GM18951 (cell line): ENCODE data around the gene COX5B.

Source experiments
- POLR2A ChIP-seq: IDR thresholded peaks from 4 replicates; pipeline ENCODE4 v1.6.1; 2011; ENCODE audit warnings: mild to moderate bottlenecking; ENCODE audit not compliant: insufficient read length, insufficient read depth; ENCODE audit errors: extremely low read depth
- in situ Hi-C: fragments of 300-500 bp; cut with MboI; formaldehyde crosslinking; loops from one replicate; pipeline ENCODE4 v1.12.0; 2022; ENCODE audit warnings: low sequenced_read_pairs, mixed read lengths, inconsistent platforms; ENCODE audit not compliant: unreplicated experiment

The COX5B gene

DNA sequence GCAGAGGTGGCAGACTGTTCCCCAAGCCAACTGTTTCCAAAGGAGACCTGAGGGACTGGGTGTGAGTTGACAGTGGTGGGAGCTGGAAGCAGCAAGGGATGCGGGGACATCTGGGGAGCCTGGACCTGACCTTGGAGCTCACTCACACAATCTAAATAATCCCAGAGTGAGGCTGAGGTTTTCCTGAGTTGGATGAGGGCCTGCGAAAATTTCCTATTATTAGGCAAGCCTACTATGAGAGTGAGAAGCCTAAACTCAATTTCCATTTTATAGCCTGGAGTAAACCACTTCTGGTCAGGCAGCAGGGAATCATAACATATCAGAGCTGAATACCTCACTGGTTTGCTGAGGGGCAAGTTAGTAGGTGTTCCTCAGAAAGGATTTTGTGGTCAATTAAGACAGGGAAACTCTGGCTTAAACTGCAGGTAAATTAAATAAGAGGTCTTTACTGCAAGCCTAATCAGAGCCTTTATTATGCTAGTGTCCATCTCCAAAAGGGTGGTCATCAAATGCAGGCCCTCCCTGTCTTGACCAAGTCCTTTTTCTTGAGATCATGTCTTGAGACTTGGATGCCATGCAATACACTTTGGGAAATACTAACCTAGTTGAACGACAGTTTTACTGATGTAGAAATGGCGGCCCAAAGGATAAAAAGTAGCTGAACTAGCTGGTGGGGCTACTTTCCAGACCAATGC, 1.7 kb upstream of the COX5B start:
- in situ Hi-C loops: no loop called here
- no peak for TF ChIP-seq POLR2A

GRCh38 chr2:97645112-97645694, 659 bp upstream of the COX5B start:
- in situ Hi-C loops: no loop called here
- TF ChIP-seq POLR2A: no peak

GRCh38 chr2:97646977-97647376, 1.1 kb downstream of the COX5B start:
- in situ Hi-C loops: no loop called here
- TF ChIP-seq POLR2A: no peak

DNA sequence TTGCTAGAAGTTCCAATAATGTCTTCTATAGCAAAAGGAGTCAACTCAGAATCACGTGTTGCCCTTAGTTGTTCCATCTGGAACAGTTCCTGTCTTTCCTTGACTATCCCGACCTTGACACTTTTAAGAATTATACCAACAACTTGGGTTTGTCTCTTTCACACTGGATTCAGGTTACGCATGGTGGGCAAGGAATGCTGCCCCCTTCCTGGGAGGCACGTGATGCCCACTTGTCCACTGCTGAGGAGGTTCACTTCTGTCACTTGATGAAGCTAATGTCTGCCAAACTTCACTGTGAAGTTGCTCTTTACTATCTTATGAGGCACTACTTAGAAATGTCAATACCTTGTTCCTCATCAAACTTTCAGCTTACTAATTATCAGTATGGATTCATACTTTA, 5.3 kb downstream of the COX5B start:
- TF ChIP-seq POLR2A: no peak
- in situ Hi-C loops: no loop called here

DNA sequence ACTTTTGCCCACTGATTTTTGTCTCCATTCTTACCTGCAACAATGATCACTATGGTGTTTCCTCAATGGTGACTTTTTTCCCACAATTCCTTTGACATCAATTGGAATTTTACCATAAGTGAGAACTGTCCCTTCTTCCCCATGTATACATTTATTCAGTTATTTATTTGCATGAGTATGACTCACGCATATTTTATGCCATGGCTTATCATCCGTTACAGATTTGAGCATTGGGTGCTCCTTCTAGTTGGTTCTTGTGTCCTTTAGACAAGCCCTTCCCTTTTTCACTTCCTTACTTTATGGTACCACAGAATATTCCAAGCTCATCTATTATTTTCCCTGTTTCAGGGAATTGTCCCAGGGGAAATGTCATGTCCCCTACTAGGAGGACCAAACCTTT, 7.6 kb downstream of the COX5B start:
- no peak for TF ChIP-seq POLR2A
- in situ Hi-C loops: no loop called here

GRCh38 chr2:97653874-97654273, 8.0 kb downstream of the COX5B start:
- in situ Hi-C loops: no loop called here

GRCh38 chr2:97654309-97654708, 8.4 kb downstream of the COX5B start:
- in situ Hi-C loops: no loop called here
- TF ChIP-seq POLR2A: no peak

More at GRCh38 chr2:97653874-97654273, 8.0 kb downstream of the COX5B start:
- TF ChIP-seq POLR2A: no peak

- no peak for TF ChIP-seq POLR2A
- in situ Hi-C loops: no loop called here
These were observed 8.9 kb downstream of the COX5B start for GRCh38 chr2:97654791-97655190.

- in situ Hi-C loops: no loop called here
- no peak for TF ChIP-seq POLR2A
These were observed 10.4 kb downstream of the COX5B start for GRCh38 chr2:97656129-97656755.

DNA sequence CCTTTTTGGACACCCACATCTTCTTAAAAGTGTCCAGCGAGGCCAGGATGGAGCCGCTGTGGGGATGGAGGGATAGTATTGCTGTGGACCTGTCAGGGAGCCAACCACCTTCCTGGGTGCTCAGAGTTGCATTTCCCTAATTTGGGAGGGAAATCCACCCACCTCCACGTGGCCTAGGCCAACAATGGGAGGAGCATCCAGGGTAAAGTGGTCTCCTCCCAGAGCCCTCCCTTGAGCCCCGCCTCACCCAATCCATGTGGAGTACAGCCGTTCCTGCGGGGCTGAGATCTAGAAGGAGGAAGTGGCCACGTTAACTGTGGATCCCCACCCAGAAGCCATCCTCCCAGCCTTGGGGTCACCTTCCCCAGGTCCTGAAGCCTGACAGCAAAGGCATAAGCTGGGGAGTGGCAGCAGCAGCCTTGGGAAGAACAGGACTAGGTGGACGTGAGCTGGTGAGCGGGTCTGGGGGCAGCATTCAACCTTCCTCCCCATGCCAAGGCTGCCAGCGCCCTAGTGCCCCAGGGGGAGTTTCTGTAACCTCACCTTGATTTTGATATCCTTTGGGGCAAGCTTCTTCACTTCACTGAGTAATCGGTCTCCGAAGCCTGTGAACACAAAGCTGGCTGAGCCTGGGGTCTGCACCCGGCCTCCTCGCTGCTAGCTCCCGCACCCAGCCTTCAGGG, 11.2 kb downstream of the COX5B start:
- in situ Hi-C loops: no loop called here

DNA sequence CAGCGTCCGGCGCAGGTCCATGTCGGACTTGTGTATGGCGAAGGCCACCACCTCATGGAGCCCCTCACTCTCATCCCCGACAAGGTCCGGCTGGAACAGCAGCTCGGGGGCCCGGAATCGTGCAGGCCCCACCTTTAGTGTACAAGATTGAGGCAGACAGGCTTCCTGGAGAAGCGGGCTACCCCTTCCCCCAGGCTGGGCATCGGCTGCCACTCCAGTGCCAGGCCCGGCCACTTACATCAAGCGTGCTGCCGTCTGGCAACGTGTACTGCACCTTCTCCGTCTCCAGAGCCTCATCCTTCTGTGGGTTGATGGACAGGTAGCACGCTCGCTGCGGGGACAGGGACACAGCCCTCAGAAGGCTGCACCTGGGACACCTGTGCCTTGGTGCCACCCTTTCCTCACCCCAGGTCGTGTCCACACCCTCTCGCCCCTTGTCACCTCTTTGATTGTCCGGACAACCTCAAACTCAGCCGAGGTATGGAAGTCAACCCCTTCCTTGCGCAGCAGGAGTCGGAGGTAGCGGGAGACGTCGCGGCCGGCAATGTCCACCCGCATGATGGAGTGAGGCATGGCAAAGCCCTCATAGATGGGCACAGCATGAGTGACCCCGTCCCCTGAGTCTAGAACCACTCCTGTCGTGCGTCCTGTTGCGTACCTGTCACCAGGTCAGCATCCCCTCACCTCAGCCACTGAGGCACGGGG, 12.3 kb downstream of the COX5B start:
- in situ Hi-C loops: no loop called here
- TF ChIP-seq POLR2A: no peak

More for the DNA sequence above, 11.2 kb downstream of the COX5B start:
- TF ChIP-seq POLR2A: no peak

DNA sequence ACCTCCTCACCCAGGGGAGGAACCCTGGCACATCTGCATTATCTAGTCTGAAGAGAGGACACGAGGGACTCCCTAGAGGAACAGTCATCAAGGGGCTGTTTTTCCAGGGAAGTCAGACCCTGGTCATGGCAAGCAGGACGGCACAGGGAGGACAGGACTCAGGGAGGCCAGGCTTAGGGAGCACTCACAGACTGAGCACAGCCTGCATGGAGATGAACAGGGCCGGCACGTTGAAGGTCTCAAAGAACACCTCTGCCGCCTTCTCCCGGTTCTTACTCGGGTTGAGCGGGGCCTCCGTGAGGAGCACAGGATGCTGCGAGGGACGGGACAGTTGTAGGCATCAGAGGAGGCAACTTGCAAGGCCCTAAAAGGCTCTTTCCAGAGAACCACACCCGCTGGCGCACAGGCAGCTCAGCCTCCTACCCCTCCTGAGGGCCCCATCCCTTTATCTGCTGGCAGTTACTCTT, 12.9 kb downstream of the COX5B start:
- in situ Hi-C loops: no loop called here
- no peak for TF ChIP-seq POLR2A
